ENCODE results near the gene KCNA5.

DNA sequence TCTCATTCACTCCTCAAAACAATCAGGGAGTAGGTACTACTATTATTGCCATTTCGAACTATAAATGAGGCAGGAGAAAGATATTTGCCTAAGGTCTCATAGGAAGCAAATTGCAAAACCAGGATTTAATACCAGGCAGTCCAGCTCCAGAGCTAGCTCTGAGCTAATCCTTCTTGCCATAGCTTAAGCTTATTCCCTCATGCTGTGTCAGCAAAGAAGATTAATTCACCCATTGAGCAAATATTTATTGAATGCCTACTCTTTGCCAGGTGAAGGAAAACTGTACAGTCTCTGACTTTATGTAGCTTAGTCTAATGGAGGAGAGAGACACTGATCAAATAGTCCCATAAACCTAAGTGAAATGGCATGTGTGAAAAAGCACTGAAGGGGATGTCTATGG lies 19.5 kb downstream of the KCNA5 start:
- TF ChIP-seq CTCF (IDR thresholded peaks at IDR 0.05) (no peak), POLR2AphosphoS5 (IDR thresholded peaks at IDR 0.05) (no peak)
